B cell (primary cell): Measurements from ENCODE around the gene DYNLT1. TPM values are rescaled to one million over a fixed set of nuclear protein-coding genes. Genes with fewer than 3 reads are reported as not detected.

ENCODE experiments used
- ATAC-seq: fragments of 200-7000 bp; cut with Tn5 transposase; one replicate; pipeline ENCODE4 v1.10.0; 2021; ENCODE audit warnings: low read depth, mild to moderate bottlenecking, moderate number of reproducible peaks, moderate library complexity
- CTCF ChIA-PET: fragments of 350-600 bp; sonication (Branson Sonifier 250); formaldehyde crosslinking; loops from one replicate; lab custom pipeline; 2021; ENCODE audit warnings: antibody characterized with exemption, inconsistent platforms; lab: Charles Lee
- POLR2A ChIA-PET: fragments of 350-600 bp; sonication (Branson Sonifier 250); formaldehyde crosslinking; loops from one replicate; lab custom pipeline; 2021; ENCODE audit warnings: antibody characterized with exemption; lab: Charles Lee
- DNase-seq: peaks from one replicate; pipeline ENCODE4 v3.0.0; 2013
- H2AFZ ChIP-seq: 2 replicates; pipeline ENCODE4 v1.6.1; 2012; ENCODE audit warnings: mild to moderate bottlenecking, low read depth, low read length; ENCODE audit not compliant: insufficient read depth, poor library complexity, severe bottlenecking
- H3K27ac ChIP-seq, 2 donors: 1 replicate in 1 of 2; 2 replicates in 1 of 2; pipeline ENCODE4 v1.5.1; 2012 to 2013; ENCODE audit warnings: low read length in 2 of 2, mild to moderate bottlenecking in 2 of 2, moderate library complexity in 1 of 2
- H3K27me3 ChIP-seq, 4 experiments: fragments of 200-600 bp in 1 of 4; sonication (generic) in 1 of 4; replicated peaks in 1 of 4; 1 replicate in 2 of 4; 2 replicates in 2 of 4; pipeline versions ENCODE4 v1.6.1 to v1.7.0; 2013 to 2016; ENCODE audit warnings: low read length in 3 of 4, mild to moderate bottlenecking in 2 of 4, mixed read lengths in 1 of 4, moderate library complexity in 1 of 4; ENCODE audit not compliant: insufficient read depth in 4 of 4, control insufficient read depth in 3 of 4; ENCODE audit errors: control extremely low read depth in 1 of 4
- H3K36me3 ChIP-seq, 2 experiments: replicated peaks in 1 of 2; 1 replicate in 1 of 2; 2 replicates in 1 of 2; pipeline versions ENCODE4 v1.6.1 to v1.7.1; 2013; ENCODE audit warnings: low read length in 1 of 2; ENCODE audit not compliant: insufficient read depth in 2 of 2, control insufficient read depth in 1 of 2; ENCODE audit errors: control extremely low read depth in 1 of 2, extremely low read depth in 1 of 2
- H3K4me1 ChIP-seq, 2 donors: fragments of 200-600 bp in 1 of 2; sonication (generic) in 1 of 2; 1 replicate in 1 of 2; 2 replicates in 1 of 2; pipeline versions ENCODE4 v1.5.1 to v1.6.1; 2013 to 2017; ENCODE audit warnings: low read length in 2 of 2; ENCODE audit not compliant: control insufficient read depth in 2 of 2, insufficient read depth in 2 of 2
- H3K4me2 ChIP-seq: replicated peaks from 2 replicates; pipeline ENCODE3; 2012; ENCODE audit warnings: mild to moderate bottlenecking, low read depth, low read length; ENCODE audit not compliant: poor library complexity, severe bottlenecking
- H3K4me3 ChIP-seq, 5 experiments: fragments of 200-600 bp in 1 of 5; sonication (generic) in 1 of 5; 1 replicate in 3 of 5; 2 replicates in 2 of 5; pipeline versions ENCODE4 v1.5.1 to v1.7.0; 2011 to 2016; ENCODE audit warnings: low read length in 4 of 5, mild to moderate bottlenecking in 4 of 5, low read depth in 2 of 5, control low read depth in 1 of 5, moderate library complexity in 1 of 5; ENCODE audit not compliant: insufficient read depth in 1 of 5; ENCODE audit errors: control extremely low read depth in 1 of 5, extremely low read depth in 1 of 5
- H3K79me2 ChIP-seq: fragments of 200-600 bp; sonication (generic); one replicate; pipeline ENCODE4 v1.6.0; 2016; ENCODE audit warnings: low read length; ENCODE audit not compliant: control insufficient read depth, insufficient read depth
- H3K9ac ChIP-seq: fragments of 200-600 bp; sonication (generic); 2 replicates; pipeline ENCODE4 v1.6.1; 2017; ENCODE audit warnings: mild to moderate bottlenecking, low read length, moderate library complexity
- H3K9me3 ChIP-seq, 3 donors: one replicate each; pipeline versions ENCODE4 v1.6.1 to v1.7.1; 2013; ENCODE audit warnings: low read length in 2 of 3; ENCODE audit not compliant: control insufficient read depth in 2 of 3, insufficient read depth in 1 of 3; ENCODE audit errors: control extremely low read depth in 1 of 3
- H4K20me1 ChIP-seq: 2 replicates; pipeline ENCODE4 v1.6.0; 2012; ENCODE audit warnings: mild to moderate bottlenecking, low read length; ENCODE audit not compliant: insufficient read depth, control insufficient read depth, poor library complexity, severe bottlenecking
- H3K27ac Mint-ChIP-seq: one replicate; pipeline ENCODE4 v1.8.0; 2021; ENCODE audit warnings: mixed read lengths
- H3K27me3 Mint-ChIP-seq: one replicate; pipeline ENCODE4 v1.8.0; 2021; ENCODE audit warnings: mixed read lengths
- H3K4me1 Mint-ChIP-seq: one replicate; pipeline ENCODE4 v1.8.0; 2021; ENCODE audit warnings: mixed read lengths
- H3K4me3 Mint-ChIP-seq: one replicate; pipeline ENCODE4 v1.8.0; 2021; ENCODE audit warnings: mixed read lengths
- H3K9me3 Mint-ChIP-seq: one replicate; pipeline ENCODE4 v1.8.0; 2022; ENCODE audit warnings: mixed read lengths; ENCODE audit not compliant: insufficient read depth
- CTCF ChIP-seq: fragments of 200-600 bp; IDR thresholded peaks from one replicate; pipeline ENCODE4 v1.8.0; 2022; ENCODE audit warnings: antibody characterized with exemption, mild to moderate bottlenecking
- EZH2 ChIP-seq: IDR thresholded peaks from 2 replicates; pipeline ENCODE4 v1.6.1; 2012; ENCODE audit warnings: borderline replicate concordance, low read depth, mild to moderate bottlenecking, moderate library complexity, low read length; ENCODE audit not compliant: insufficient read depth, poor library complexity, severe bottlenecking
- WGBS: methylation state at CpG from one replicate; pipeline ENCODE4 v1.1.5; 2013; ENCODE audit warnings: missing lambda C conversion rate; ENCODE audit not compliant: insufficient coverage; 5-methylcytosine and 5-hydroxymethylcytosine counted together
- intact Hi-C: fragments of 100-400 bp; cut with micrococcal nuclease; formaldehyde crosslinking; loops from one replicate; pipeline ENCODE4 v1.10.0; 2022
- polyA plus RNA-seq: library from polyadenylated mRNA; depleted of rRNA; stranded (reverse); fragments of >200 nt; gene quantifications from 2 replicates; pipeline ENCODE4 v1.2.3, GENCODE V29; 2012
- total RNA-seq, 2 donors: library from RNA; stranded (reverse); fragments of 120-200 nt in 1 of 2; gene quantifications; 1 replicate in 1 of 2; 2 replicates in 1 of 2; pipeline versions ENCODE4 v1.2.3 to v1.2.4, GENCODE V29; 2013 to 2022

Gene DYNLT1
- total and polyA plus RNA-seq, 2 donors (not counting 1 experiment from before 2014, with no cell fraction given) = 34.8 to 62.6 TPM

- Histone ChIP-seq H3K4me2 (no peak overlapping the region), H3K9me3 (peaks cover 0 to 1% (median 0%) of the 10 kb centered on the region in 3 donors), H3K4me1 (no peaks in the 10 kb centered on the region), H3K36me3 (peaks cover 0 to 52% of the 10 kb centered on the region in 2 experiments), H2AFZ (no peak overlapping the region), H3K27ac (no peak overlapping the region), H3K79me2 (no peaks in the 10 kb centered on the region), H4K20me1 (no peaks in the 10 kb centered on the region), H3K4me3 (no peak overlapping the region), H3K9ac (no peak overlapping the region), H3K27me3 (no peaks in the 10 kb centered on the region)
- WGBS = 95% methylated on average over 3 of the region's 3 CpGs
- Mint-ChIP-seq H3K27ac (no peak overlapping the region), H3K9me3 (no peaks in the 10 kb centered on the region), H3K4me1 (no peaks in the 10 kb centered on the region), H3K4me3 (no peak overlapping the region), H3K27me3 (no peaks in the 10 kb centered on the region)
- intact Hi-C loops = no loop called here
- ChIA-PET POLR2A (no interaction called here), CTCF (interaction anchor here (1.1 kb wide), 1 partner anchor 390 kb away, joined by 3 read pairs; no protein-coding TSS in a partner anchor)
- TF ChIP-seq CTCF (no peak), EZH2 (no peak)
- DNase-seq (no peak), ATAC-seq (no peak)
Measured at GRCh38 chr6:158611039-158611438, 33.5 kb downstream of the DYNLT1 start.

GRCh38 chr6:158610319-158610968, 34.1 kb downstream of the DYNLT1 start:
- 84% methylated on average over 9 of the region's 9 CpGs for WGBS
- no peaks in the 10 kb centered on the region for H3K79me2 ChIP-seq
- no peak for ATAC-seq
- ChIA-PET CTCF (interaction anchor here (1.1 to 1.9 kb wide), 2 partner anchors 389 to 390 kb away, joined by 3 to 11 read pairs; no protein-coding TSS in a partner anchor), POLR2A (no interaction called here)
- DNase-seq = no peak
- no peaks in the 10 kb centered on the region for H3K4me1 ChIP-seq
- no peak overlapping the region for H2AFZ ChIP-seq
- Mint-ChIP-seq H3K4me3 (no peak overlapping the region), H3K27me3 (no peaks in the 10 kb centered on the region), H3K9me3 (no peaks in the 10 kb centered on the region), H3K4me1 (no peaks in the 10 kb centered on the region), H3K27ac (no peak overlapping the region)
- no peaks in the 10 kb centered on the region for H3K27me3 ChIP-seq
- no peak overlapping the region for H3K4me3 ChIP-seq
- no peak overlapping the region for H3K27ac ChIP-seq
- H3K36me3 ChIP-seq = peaks cover 0 to 56% of the 10 kb centered on the region in 2 experiments
- H3K9me3 ChIP-seq = peaks cover 0 to 5% (median 0%) of the 10 kb centered on the region in 3 donors
- intact Hi-C loops = no loop called here
- TF ChIP-seq CTCF (no peak), EZH2 (no peak)
- peaks cover 5% of the 10 kb centered on the region for H4K20me1 ChIP-seq
- H3K9ac ChIP-seq = no peak overlapping the region
- no peak overlapping the region for H3K4me2 ChIP-seq
